CD4-positive, alpha-beta T cell treated with Interleukin-10 for 1 hour (primary cell): Measurements from ENCODE around the gene MFNG.
A peak's percentile ranks its signal among the peaks of the same experiment; 100 is the strongest.

ENCODE experiments used
- DNase-seq: peaks from one replicate; pipeline ENCODE4 v3.0.0-alpha.2; 2020

MFNG gene

DNA sequence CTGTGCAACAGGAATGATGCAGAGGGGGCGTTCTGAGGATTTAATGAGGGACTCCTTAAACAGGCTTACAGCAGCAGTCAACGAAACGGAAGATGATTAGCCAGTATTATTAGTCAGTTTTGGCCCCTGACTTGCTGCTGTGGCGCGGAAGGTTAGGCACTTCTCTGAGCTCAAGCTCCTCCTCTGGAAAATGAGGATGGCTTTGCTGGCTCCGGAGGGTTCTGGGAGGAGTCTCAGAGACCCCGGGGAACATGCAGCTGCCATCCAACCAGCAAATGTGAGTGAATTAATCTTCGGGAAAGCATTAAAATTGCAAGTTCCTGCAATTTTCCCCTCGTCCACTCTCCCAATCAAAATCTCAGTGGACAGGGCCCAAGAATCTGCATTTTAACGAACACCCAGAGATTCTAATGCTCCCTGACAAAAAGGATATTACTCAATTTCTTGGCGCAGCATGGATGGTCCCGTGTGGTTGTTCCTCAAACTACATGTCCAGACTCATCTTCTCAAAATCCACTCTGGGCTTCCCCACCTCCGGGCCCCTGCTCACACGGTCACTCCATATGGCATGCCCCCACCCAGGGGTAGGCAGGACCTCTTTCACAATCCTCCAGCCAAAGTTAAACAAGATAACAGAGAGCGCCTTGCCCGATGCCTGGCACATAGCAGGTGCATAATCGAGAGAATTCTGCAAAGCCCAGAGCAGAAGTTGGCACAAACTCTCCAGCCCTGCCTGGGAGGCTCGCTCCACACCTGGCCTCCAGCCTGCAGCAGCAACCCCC lies 65.3 kb downstream of the MFNG start:
- DNase-seq = no peak

DNA sequence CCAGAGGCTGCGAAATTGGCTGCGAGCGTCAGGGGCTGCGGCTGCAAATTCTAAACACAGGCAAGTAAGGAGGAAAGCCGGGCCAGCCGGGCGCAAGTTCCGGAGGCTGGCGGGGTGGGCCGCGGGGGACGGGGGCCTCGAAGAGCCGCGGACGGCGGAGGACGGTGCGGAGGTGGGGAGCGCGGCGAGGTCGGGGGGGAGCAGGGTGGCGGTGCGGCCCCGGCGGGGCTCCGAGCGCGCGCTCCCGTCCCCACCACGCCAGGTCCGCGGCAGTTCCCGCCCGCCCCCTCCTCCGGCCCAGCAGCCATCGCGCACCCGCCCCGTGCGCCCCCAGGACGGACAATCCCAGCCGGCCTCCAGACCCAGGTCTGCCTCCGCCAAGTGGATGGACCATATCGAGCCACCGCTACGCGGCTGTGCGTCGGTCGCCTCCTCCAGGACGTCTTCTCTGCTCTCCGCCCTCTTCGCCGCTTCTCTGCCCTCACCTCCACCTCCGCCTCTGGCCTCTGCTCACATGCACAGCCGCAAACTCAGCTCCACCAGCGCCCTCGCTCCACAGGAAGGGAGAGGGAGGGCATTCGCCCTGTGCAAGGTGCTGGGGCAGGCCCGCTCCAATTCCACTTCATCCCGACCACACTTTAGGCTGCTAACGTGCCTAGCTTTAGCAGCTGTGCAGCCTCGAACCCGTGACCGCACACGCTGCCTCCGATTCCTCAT lies 66.1 kb downstream of the MFNG start:
- peak; percentile 28 for DNase-seq

- peak; percentile 3 for DNase-seq
Measured at GRCh38 chr22:37419370-37419968, 66.7 kb downstream of the MFNG start.
